HL-60 (cell line): ENCODE results near the gene HEXD.

Source experiments
- CTCF ChIP-seq: IDR thresholded peaks from one replicate; pipeline ENCODE4 v1.5.1; 2011; ENCODE audit warnings: low read length, control low read depth, inconsistent platforms; ENCODE audit not compliant: insufficient read depth
- POLR2AphosphoS5 ChIP-seq: IDR thresholded peaks from 2 replicates; pipeline ENCODE4 v1.6.1; 2012; ENCODE audit warnings: low read depth
- SPI1 ChIP-seq: IDR thresholded peaks from 2 replicates; pipeline ENCODE4 v1.6.1; 2012; ENCODE audit warnings: low read depth, mild to moderate bottlenecking, borderline replicate concordance

- TF ChIP-seq CTCF: no peak
- TF ChIP-seq POLR2AphosphoS5: no peak
- TF ChIP-seq SPI1: no peak
Observed at GRCh38 chr17:82419540-82419939, 1.4 kb downstream of the HEXD start.
